Neural cell (in vitro differentiated cells): ENCODE data around the gene HHIPL1. TPM values are rescaled to one million over a fixed set of nuclear protein-coding genes. Genes with fewer than 3 reads are reported as not detected.

Source experiments
- H2AFZ ChIP-seq: fragments of 200-600, 300-800 bp; sonication (generic), shearing (Covaris generic); 2 replicates; pipeline ENCODE4 v1.6.0; 2014; ENCODE audit warnings: low read depth, mild to moderate bottlenecking, antibody characterized with exemption, low read length, moderate library complexity
- H3F3A ChIP-seq: fragments of 200-600 bp; shearing (Covaris generic); 2 replicates; pipeline ENCODE4 v1.6.1; 2016; ENCODE audit warnings: mild to moderate bottlenecking, moderate library complexity, mixed read lengths, antibody characterized with exemption, low read length; ENCODE audit not compliant: insufficient read depth, poor library complexity, severe bottlenecking
- H3K27ac ChIP-seq: fragments of 200-600, 300-800 bp; sonication (generic), shearing (Covaris generic); 2 replicates; pipeline ENCODE4 v1.5.1; 2014; ENCODE audit warnings: mild to moderate bottlenecking, low read length, moderate library complexity
- H3K27me3 ChIP-seq: fragments of 300-800, 200-600 bp; sonication (generic), shearing (Covaris generic); 2 replicates; pipeline ENCODE4 v1.6.0; 2014; ENCODE audit warnings: mild to moderate bottlenecking, low read depth, low read length, moderate library complexity; ENCODE audit not compliant: insufficient read depth
- H3K36me3 ChIP-seq: fragments of 300-800, 200-600 bp; sonication (generic), shearing (Covaris generic); 2 replicates; pipeline ENCODE4 v1.5.1; 2014; ENCODE audit warnings: mild to moderate bottlenecking, antibody characterized with exemption, low read length, moderate library complexity; ENCODE audit not compliant: insufficient read depth
- H3K4me2 ChIP-seq: fragments of 300-800, 200-600 bp; sonication (generic), shearing (Covaris generic); 2 replicates; pipeline ENCODE4 v1.6.0; 2014; ENCODE audit warnings: mild to moderate bottlenecking, low read length
- H3K4me3 ChIP-seq: fragments of 300-800, 200-600 bp; sonication (generic), shearing (Covaris generic); 2 replicates; pipeline ENCODE4 v1.5.1; 2014; ENCODE audit warnings: mild to moderate bottlenecking, low read length, moderate library complexity
- H3K79me2 ChIP-seq: fragments of 200-600 bp; shearing (Covaris generic); replicated peaks from 2 replicates; pipeline ENCODE4 v1.6.0; 2014; ENCODE audit warnings: mild to moderate bottlenecking, low read length, moderate library complexity; ENCODE audit not compliant: insufficient read depth
- H3K9ac ChIP-seq: fragments of 300-800, 200-600 bp; sonication (generic), shearing (Covaris generic); 2 replicates; pipeline ENCODE4 v1.6.1; 2016; ENCODE audit warnings: mild to moderate bottlenecking, low read length, mixed read lengths
- H3K9me2 ChIP-seq: fragments of 200-600 bp; shearing (Covaris generic); 2 replicates; pipeline ENCODE4 v1.6.1; 2016; ENCODE audit warnings: mild to moderate bottlenecking, low read length, mixed read lengths; ENCODE audit not compliant: insufficient read depth
- H3K9me3 ChIP-seq: fragments of 200-600, 300-800 bp; sonication (generic), shearing (Covaris generic); 2 replicates; pipeline ENCODE4 v1.6.1; 2016; ENCODE audit warnings: mild to moderate bottlenecking, mixed run types, low read length, moderate library complexity, mixed read lengths
- H4K20me1 ChIP-seq: fragments of 200-600 bp; shearing (Covaris generic); 2 replicates; pipeline ENCODE4 v1.6.1; 2016; ENCODE audit warnings: mild to moderate bottlenecking, mixed run types; ENCODE audit not compliant: insufficient read depth
- EP300 ChIP-seq: fragments of 450-650 bp; conservative IDR thresholded peaks from 2 replicates; pipeline ENCODE4 v1.6.1; 2014; ENCODE audit warnings: antibody characterized with exemption, mild to moderate bottlenecking, moderate library complexity; ENCODE audit not compliant: poor library complexity, severe bottlenecking
- EZH2 ChIP-seq: fragments of 200-600, 300-800 bp; shearing (Covaris generic), sonication (generic); IDR thresholded peaks from 2 replicates; pipeline ENCODE4 v1.6.1; 2014; ENCODE audit warnings: antibody characterized with exemption, low read length, borderline replicate concordance, mild to moderate bottlenecking; ENCODE audit not compliant: insufficient read depth, poor library complexity, severe bottlenecking
- MXI1 ChIP-seq: fragments of 450-650 bp; conservative IDR thresholded peaks from 2 replicates; pipeline ENCODE4 v1.6.1; 2014; ENCODE audit warnings: antibody characterized with exemption, mild to moderate bottlenecking; ENCODE audit not compliant: poor library complexity, severe bottlenecking
- POLR2AphosphoS5 ChIP-seq: IDR thresholded peaks from 2 replicates; pipeline ENCODE4 v1.6.1; 2012
- RAD21 ChIP-seq: fragments of 450-650 bp; conservative IDR thresholded peaks from 2 replicates; pipeline ENCODE4 v1.6.1; 2014; ENCODE audit warnings: antibody characterized with exemption, mild to moderate bottlenecking, moderate library complexity
- SMC3 ChIP-seq: fragments of 450-650 bp; conservative IDR thresholded peaks from 2 replicates; pipeline ENCODE4 v1.6.1; 2014; ENCODE audit warnings: antibody characterized with exemption, mild to moderate bottlenecking, moderate library complexity; ENCODE audit not compliant: poor library complexity
- TAF1 ChIP-seq: IDR thresholded peaks from 2 replicates; pipeline ENCODE4 v1.6.1; 2012; ENCODE audit warnings: low read depth
- polyA plus RNA-seq: library from polyadenylated mRNA; depleted of rRNA; stranded (reverse); fragments of >200 nt; gene quantifications from 2 replicates; pipeline ENCODE4 v1.2.3, GENCODE V29; 2014
- TF ChIP-seq, protein P1 (sequence below): IDR thresholded peaks from 2 replicates; pipeline ENCODE4 v1.6.1; 2012; ENCODE audit warnings: borderline replicate concordance
- TF ChIP-seq, protein P2 (sequence below): fragments of 450-650 bp; IDR thresholded peaks from 2 replicates; pipeline ENCODE4 v1.5.1; 2014; ENCODE audit warnings: antibody characterized with exemption, mild to moderate bottlenecking, moderate library complexity; ENCODE audit not compliant: poor library complexity, severe bottlenecking

The HHIPL1 gene
- polyA plus RNA-seq, 1 donor from 2014 or later = 0.47 TPM

DNA sequence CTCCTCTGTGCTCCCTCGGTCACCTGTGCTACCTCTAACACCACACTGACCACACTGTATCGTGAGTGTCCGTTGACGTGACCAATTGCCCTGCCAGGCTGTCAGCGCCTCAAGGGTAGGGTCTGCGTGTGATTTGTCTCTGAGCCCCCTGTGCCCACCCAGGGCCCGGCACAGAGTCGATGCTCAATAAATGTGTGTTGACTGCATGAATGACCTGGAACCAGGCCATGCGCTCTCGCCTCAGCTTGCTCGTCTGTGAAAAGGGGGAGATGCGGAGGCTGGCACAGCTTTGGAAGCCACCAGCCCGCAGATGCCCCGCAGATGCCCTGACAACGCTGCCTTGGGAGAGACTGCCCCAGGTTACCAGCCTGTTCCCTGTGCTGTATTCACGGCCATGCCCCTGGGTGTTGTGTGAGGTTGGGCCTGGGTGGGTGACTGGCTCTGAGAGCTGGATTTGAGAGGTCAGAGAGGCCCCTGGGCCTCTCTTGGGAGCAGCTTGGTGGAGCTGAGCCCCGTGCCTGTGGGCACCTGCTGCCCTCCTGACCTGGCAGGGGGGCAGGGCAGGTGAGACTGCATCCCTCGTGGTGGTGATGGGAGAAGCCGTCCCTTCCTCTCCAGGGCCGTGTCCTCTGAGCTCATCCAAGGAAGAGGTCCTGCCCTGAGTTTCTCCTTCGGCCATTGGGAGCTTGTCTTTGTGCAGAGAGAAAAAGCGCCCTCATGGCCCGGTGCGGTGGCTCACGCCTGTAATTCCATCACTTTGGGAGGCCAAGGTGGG, 82.4 kb downstream of the HHIPL1 start:
- Histone ChIP-seq H3K9me3 (no peaks in the 10 kb centered on the region), H3K79me2 (no peaks in the 10 kb centered on the region), H3F3A (no peaks in the 10 kb centered on the region), H3K9me2 (no peaks in the 10 kb centered on the region), H3K4me3 (no peak overlapping the region), H3K36me3 (no peaks in the 10 kb centered on the region), H3K9ac (no peak overlapping the region), H2AFZ (no peak overlapping the region), H4K20me1 (no peaks in the 10 kb centered on the region), H3K27me3 (no peaks in the 10 kb centered on the region), H3K27ac (no peak overlapping the region), H3K4me2 (no peak overlapping the region)
- TF ChIP-seq RAD21 (no peak), TAF1 (no peak), POLR2AphosphoS5 (no peak), MXI1 (no peak), SMC3 (no peak), EP300 (no peak), EZH2 (no peak)
- TF ChIP-seq, protein P1, sequence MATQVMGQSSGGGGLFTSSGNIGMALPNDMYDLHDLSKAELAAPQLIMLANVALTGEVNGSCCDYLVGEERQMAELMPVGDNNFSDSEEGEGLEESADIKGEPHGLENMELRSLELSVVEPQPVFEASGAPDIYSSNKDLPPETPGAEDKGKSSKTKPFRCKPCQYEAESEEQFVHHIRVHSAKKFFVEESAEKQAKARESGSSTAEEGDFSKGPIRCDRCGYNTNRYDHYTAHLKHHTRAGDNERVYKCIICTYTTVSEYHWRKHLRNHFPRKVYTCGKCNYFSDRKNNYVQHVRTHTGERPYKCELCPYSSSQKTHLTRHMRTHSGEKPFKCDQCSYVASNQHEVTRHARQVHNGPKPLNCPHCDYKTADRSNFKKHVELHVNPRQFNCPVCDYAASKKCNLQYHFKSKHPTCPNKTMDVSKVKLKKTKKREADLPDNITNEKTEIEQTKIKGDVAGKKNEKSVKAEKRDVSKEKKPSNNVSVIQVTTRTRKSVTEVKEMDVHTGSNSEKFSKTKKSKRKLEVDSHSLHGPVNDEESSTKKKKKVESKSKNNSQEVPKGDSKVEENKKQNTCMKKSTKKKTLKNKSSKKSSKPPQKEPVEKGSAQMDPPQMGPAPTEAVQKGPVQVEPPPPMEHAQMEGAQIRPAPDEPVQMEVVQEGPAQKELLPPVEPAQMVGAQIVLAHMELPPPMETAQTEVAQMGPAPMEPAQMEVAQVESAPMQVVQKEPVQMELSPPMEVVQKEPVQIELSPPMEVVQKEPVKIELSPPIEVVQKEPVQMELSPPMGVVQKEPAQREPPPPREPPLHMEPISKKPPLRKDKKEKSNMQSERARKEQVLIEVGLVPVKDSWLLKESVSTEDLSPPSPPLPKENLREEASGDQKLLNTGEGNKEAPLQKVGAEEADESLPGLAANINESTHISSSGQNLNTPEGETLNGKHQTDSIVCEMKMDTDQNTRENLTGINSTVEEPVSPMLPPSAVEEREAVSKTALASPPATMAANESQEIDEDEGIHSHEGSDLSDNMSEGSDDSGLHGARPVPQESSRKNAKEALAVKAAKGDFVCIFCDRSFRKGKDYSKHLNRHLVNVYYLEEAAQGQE = no peak
- TF ChIP-seq, protein P2, sequence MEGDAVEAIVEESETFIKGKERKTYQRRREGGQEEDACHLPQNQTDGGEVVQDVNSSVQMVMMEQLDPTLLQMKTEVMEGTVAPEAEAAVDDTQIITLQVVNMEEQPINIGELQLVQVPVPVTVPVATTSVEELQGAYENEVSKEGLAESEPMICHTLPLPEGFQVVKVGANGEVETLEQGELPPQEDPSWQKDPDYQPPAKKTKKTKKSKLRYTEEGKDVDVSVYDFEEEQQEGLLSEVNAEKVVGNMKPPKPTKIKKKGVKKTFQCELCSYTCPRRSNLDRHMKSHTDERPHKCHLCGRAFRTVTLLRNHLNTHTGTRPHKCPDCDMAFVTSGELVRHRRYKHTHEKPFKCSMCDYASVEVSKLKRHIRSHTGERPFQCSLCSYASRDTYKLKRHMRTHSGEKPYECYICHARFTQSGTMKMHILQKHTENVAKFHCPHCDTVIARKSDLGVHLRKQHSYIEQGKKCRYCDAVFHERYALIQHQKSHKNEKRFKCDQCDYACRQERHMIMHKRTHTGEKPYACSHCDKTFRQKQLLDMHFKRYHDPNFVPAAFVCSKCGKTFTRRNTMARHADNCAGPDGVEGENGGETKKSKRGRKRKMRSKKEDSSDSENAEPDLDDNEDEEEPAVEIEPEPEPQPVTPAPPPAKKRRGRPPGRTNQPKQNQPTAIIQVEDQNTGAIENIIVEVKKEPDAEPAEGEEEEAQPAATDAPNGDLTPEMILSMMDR = no peak

DNA sequence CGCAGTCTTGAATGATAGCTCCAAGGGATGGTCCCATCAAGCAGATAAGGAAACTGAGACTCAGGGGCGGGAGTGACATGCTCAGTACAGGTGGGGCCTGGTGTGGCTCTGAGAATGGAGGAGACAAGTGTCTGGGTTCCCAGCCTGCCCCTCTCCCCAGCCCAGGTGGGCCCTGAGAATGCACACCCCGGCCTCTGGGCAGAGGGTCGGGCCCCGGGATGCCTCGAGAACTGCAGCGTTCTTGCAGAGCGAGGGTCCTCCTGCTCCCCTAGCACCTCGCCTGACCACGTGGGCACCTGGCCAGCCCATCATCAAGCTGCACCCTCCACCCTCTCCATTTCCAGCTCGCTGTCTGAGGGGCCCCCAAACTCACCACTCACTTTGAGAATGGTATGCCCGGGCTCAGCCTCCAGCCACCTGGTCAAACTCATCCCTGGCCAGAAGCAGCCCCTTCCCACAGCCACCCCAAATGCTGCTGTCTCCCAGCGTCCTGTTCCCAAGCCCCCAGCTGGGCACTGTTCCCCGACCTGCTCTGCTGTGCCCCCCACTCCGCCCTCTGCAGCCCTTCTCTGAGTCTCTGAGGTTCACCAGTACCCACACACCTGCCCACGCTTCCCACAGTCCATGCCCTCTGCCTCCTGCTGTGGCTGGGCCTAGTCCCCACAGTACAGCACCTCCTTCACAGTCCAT, 83.4 kb downstream of the HHIPL1 start:
- Histone ChIP-seq H3K27ac (no peak overlapping the region), H3K4me3 (no peak overlapping the region), H3F3A (no peaks in the 10 kb centered on the region), H3K36me3 (no peaks in the 10 kb centered on the region), H3K9me2 (no peaks in the 10 kb centered on the region), H3K79me2 (no peaks in the 10 kb centered on the region), H3K4me2 (no peak overlapping the region), H3K9ac (no peak overlapping the region), H4K20me1 (no peaks in the 10 kb centered on the region), H3K9me3 (no peaks in the 10 kb centered on the region), H3K27me3 (no peaks in the 10 kb centered on the region), H2AFZ (no peak overlapping the region)
- TF ChIP-seq, protein P1 = no peak
- TF ChIP-seq EZH2 (no peak), TAF1 (no peak), EP300 (no peak), MXI1 (no peak), POLR2AphosphoS5 (no peak), SMC3 (no peak), RAD21 (no peak)
- TF ChIP-seq, protein P2 = no peak
